ENCODE measurements around the gene SURF6. TPM values are rescaled to one million over a fixed set of nuclear protein-coding genes. Genes with fewer than 3 reads are reported as not detected.

SURF6 gene
- total RNA-seq, 2 donors from 2014 or later, result 8.2 to 13.6 TPM

DNA sequence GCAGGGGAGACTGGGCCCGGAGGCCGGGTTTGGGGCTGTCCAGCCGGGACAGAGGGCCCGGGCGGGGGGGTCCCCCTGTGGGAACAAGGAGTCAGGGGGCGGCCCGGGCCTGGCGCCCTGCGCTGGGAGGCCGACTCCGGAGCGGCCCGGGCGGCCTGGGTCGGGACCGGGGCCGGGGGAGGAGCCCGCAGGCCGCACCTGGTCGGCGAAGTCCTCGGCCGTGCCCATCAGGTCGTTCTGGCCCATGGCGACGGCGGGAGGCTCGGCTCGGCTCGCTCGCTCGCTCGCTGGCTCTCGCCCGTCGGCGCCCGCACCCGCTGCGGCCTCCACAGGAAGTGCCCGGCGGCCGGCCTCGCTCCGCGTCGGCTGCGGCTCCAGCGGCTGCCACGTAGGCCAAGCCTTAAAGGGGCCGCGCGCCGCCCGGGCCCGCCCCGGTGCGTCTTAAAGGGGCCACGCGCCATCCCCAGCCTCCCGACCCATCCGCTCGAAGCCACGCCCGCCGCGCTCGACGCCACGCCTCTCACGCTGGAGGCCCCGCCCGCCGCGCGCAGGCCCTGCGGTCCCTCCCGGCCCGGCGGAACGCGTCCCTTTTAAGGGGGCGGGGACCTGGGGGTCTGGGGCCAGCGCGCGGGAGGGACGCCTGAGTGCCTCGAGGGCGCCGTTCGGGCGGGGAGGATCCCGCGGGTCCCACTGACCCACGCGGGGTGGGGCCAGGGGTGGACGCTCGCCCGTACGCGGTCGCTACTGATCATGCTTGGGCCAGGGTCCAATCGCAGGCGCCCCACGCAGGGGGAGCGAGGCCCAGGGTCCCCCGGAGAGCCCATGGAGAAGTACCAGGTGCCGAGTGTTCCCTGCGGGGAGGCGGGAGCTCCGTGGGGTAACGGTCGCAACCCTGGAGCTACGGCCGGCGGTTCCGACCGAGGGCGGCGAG, 40.0 kb upstream of the SURF6 start, which contains the start of the genes STKLD1 and SURF4:
STKLD1 (plus strand) TSS at position 643 of the 931 bp plus-strand sequence; CDS start at position 751, 108 bp downstream.
SURF4 (minus strand) TSS at position 337 of the 931 bp plus-strand sequence; CDS start at position 246, 91 bp downstream.
- no peaks in the 10 kb centered on the region for H3K9me3 ChIP-seq
- H3K36me3 ChIP-seq, result peaks cover 8% of the 10 kb centered on the region
- H3K4me1 ChIP-seq, result peaks cover 0 to 43% of the 10 kb centered on the region in 2 donors
- no peak for TF ChIP-seq CTCF (IDR thresholded peaks at IDR 0.05)
- DNase-seq (ENCODE audit: low spot score), result peak; percentile 93
- H3K27ac ChIP-seq, result peak within 1 kb of the TSS; percentile 92
- H3K27me3 ChIP-seq, result no peaks in the 10 kb centered on the region
- H3K4me3 ChIP-seq, result peak within 1 kb of the TSS; percentile 98 to 99

DNA sequence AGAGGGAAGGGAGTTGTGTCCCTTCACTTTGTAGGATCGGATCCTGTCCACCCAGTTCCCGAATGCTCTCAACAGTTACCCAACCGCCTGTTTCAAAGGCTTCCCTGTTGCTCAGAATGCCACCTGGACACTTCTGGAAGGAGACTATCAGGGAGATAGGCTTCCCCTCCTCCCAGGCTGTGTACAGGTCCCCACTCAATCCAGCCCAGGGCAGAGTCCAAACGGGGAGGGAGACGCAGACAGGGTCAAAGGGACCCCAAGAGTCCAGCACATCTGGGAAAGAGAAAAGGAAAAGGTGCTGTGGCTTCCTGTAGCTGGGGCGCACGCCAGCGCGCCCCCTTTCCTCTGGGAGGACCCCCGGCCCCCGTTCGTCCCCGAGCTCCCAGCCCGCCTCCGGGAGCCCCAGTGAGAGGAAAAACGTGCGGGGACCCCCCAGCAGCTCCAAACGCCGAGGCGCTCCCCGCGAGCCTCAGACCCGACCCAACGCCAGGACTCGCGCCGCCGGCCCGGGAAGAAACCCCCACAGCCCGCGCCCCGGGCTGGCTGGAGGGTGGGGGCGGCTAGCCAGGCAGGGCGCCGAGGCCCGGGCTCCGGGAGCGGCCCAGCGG, 39.2 kb upstream of the SURF6 start:
- DNase-seq (ENCODE audit: low spot score), result no peak
- H3K27ac ChIP-seq, result peak overlapping the region; percentile 92
- no peaks in the 10 kb centered on the region for H3K27me3 ChIP-seq
- H3K4me3 ChIP-seq, result peak overlapping the region; percentile 98 to 99
- TF ChIP-seq CTCF (IDR thresholded peaks at IDR 0.05), result no peak
- peaks cover 0 to 51% of the 10 kb centered on the region in 2 donors for H3K4me1 ChIP-seq
- peaks cover 8% of the 10 kb centered on the region for H3K36me3 ChIP-seq
- H3K9me3 ChIP-seq, result no peaks in the 10 kb centered on the region

DNA sequence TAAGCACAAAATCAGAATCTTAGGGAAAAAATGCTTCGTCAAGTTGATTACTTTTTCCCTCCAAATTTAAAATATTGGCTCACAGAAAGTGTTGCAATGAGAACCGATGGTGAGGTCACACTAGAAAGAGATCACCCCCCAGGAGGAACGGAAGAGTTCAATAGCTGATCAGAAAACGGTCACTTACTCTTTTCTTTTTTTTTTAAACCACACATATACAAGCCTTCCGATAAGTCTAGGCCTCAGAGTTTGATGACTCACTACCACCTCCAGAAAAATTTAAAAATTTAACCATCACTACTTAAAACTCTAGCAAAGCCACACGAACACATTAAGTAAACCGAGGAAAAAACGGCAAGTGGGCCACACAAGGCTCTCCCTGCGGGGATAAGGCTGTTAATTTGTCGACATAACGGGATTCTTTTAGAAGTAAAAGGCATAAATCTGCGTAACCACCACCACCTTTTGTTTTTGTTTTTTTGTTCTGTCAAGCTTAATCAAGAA, 38.7 kb upstream of the SURF6 start:
- no peaks in the 10 kb centered on the region for H3K27me3 ChIP-seq
- no peak for DNase-seq (ENCODE audit: low spot score)
- peak overlapping the region; percentile 92 for H3K27ac ChIP-seq
- H3K9me3 ChIP-seq, result no peaks in the 10 kb centered on the region
- peaks cover 0 to 56% of the 10 kb centered on the region in 2 donors for H3K4me1 ChIP-seq
- no peak for TF ChIP-seq CTCF (IDR thresholded peaks at IDR 0.05)
- peak overlapping the region; percentile 98 to 99 for H3K4me3 ChIP-seq
- H3K36me3 ChIP-seq, result peaks cover 8% of the 10 kb centered on the region

- Histone ChIP-seq H3K27ac (no peak overlapping the region), H3K27me3 (no peaks in the 10 kb centered on the region), H3K4me1 (peaks cover 0 to 78% of the 10 kb centered on the region in 2 donors), H3K9me3 (no peaks in the 10 kb centered on the region), H3K36me3 (peaks cover 10% of the 10 kb centered on the region), H3K4me3 (no peak overlapping the region)
- no peak for DNase-seq (ENCODE audit: low spot score)
- no peak for TF ChIP-seq CTCF (IDR thresholded peaks at IDR 0.05)
Measured at GRCh38 chr9:133372144-133372543, 36.2 kb upstream of the SURF6 start.

DNA sequence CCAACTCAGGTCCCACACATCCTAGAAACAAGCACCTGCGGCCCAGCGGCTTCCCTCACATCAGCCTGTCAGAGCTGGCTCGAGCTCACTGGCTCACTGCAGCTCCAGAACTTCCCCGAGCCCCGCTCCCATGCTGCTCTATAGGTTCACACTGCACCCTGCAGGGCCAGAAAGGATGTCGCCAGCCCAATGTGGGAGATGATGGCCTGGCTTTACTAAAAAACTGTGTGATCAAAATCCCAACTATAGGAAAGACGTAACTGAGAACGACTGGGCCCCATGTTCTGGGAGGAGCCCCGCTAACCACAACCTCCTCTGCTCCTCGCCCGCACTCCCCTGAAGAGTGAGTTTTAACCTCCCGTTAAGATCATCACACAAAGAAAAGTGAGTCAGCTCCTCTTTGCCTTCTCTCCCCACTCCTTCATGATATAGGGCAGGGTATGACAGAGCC, 35.3 kb upstream of the SURF6 start:
- no peak for TF ChIP-seq CTCF (IDR thresholded peaks at IDR 0.05)
- Histone ChIP-seq H3K9me3 (no peaks in the 10 kb centered on the region), H3K4me1 (peaks cover 0 to 71% of the 10 kb centered on the region in 2 donors), H3K27ac (no peak overlapping the region), H3K4me3 (no peak overlapping the region), H3K36me3 (peaks cover 19% of the 10 kb centered on the region), H3K27me3 (no peaks in the 10 kb centered on the region)
- DNase-seq (ENCODE audit: low spot score), result no peak

Data from right atrium auricular region (tissue), 2 donors.